Naive thymus-derived CD4-positive, alpha-beta T cell (primary cell): ENCODE data around the gene SPOCD1. TPM values are rescaled to one million over a fixed set of nuclear protein-coding genes. Genes with fewer than 3 reads are reported as not detected.
A peak's percentile ranks its signal among the peaks of the same experiment; 100 is the strongest.

Source experiments
- ATAC-seq: fragments of 150-1000 bp; cut with Tn5 transposase; 2 replicates; pipeline ENCODE4 v1.10.0; 2021; ENCODE audit warnings: mild to moderate bottlenecking, moderate library complexity
- CTCF ChIA-PET: fragments of 350-600 bp; sonication (Branson Sonifier 250); formaldehyde crosslinking; loops from one replicate; lab custom pipeline; 2021; ENCODE audit warnings: antibody characterized with exemption; lab: Charles Lee
- POLR2A ChIA-PET: fragments of 350-600 bp; sonication (Branson Sonifier 250); formaldehyde crosslinking; loops from one replicate; lab custom pipeline; 2021; ENCODE audit warnings: antibody characterized with exemption, inconsistent platforms; lab: Charles Lee
- DNase-seq, 9 donors: peaks; one replicate each; pipeline versions ENCODE4 v3.0.0 to v3.0.0-alpha.2; 2020 to 2022; ENCODE audit warnings: mixed read lengths in 1 of 9
- H3K27ac ChIP-seq: one replicate; pipeline ENCODE4 v1.7.0; 2013; ENCODE audit warnings: mild to moderate bottlenecking, low read depth, low read length, moderate library complexity
- H3K27me3 ChIP-seq, 2 donors: one replicate each; pipeline ENCODE4 v1.7.0; 2013; ENCODE audit warnings: low read length in 2 of 2, mild to moderate bottlenecking in 2 of 2, moderate library complexity in 2 of 2; ENCODE audit not compliant: control insufficient read depth in 2 of 2, insufficient read depth in 2 of 2
- H3K36me3 ChIP-seq, 3 experiments: 1 replicate in 2 of 3; 2 replicates in 1 of 3; pipeline ENCODE4 v1.7.0; 2013; ENCODE audit warnings: low read length in 3 of 3, mild to moderate bottlenecking in 3 of 3, moderate library complexity in 1 of 3; ENCODE audit not compliant: insufficient read depth in 3 of 3, control insufficient read depth in 2 of 3
- H3K4me1 ChIP-seq, 2 donors: one replicate each; pipeline ENCODE4 v1.7.0; 2013; ENCODE audit warnings: low read length in 2 of 2, mild to moderate bottlenecking in 2 of 2, moderate library complexity in 1 of 2; ENCODE audit not compliant: control insufficient read depth in 2 of 2, insufficient read depth in 2 of 2
- H3K4me3 ChIP-seq: 2 replicates; pipeline ENCODE4 v1.7.0; 2013; ENCODE audit warnings: mild to moderate bottlenecking, low read length
- H3K9me3 ChIP-seq, 3 experiments: 1 replicate in 2 of 3; 2 replicates in 1 of 3; pipeline ENCODE4 v1.7.0; 2013; ENCODE audit warnings: low read length in 3 of 3; ENCODE audit not compliant: control insufficient read depth in 2 of 3
- H3K27ac Mint-ChIP-seq, 9 donors: one replicate each; pipeline ENCODE4 v1.8.0; 2020 to 2022; ENCODE audit warnings: mixed read lengths in 9 of 9, mild to moderate bottlenecking in 8 of 9, moderate library complexity in 5 of 9, inconsistent platforms in 2 of 9
- H3K27me3 Mint-ChIP-seq, 5 donors: one replicate each; pipeline ENCODE4 v1.8.0; 2021 to 2022; ENCODE audit warnings: mixed read lengths in 5 of 5, mild to moderate bottlenecking in 1 of 5
- H3K36me3 Mint-ChIP-seq, 5 donors: one replicate each; pipeline ENCODE4 v1.8.0; 2020 to 2022; ENCODE audit warnings: mixed read lengths in 5 of 5, mild to moderate bottlenecking in 3 of 5, inconsistent platforms in 1 of 5
- H3K4me1 Mint-ChIP-seq, 7 donors: one replicate each; pipeline ENCODE4 v1.8.0; 2020 to 2022; ENCODE audit warnings: mixed read lengths in 7 of 7, mild to moderate bottlenecking in 3 of 7, inconsistent platforms in 1 of 7
- H3K4me3 Mint-ChIP-seq, 10 donors: one replicate each; pipeline ENCODE4 v1.8.0; 2020 to 2022; ENCODE audit warnings: mild to moderate bottlenecking in 10 of 10, mixed read lengths in 10 of 10, moderate library complexity in 6 of 10, inconsistent platforms in 2 of 10
- H3K9me3 Mint-ChIP-seq, 11 donors: one replicate each; pipeline ENCODE4 v1.8.0; 2020 to 2022; ENCODE audit warnings: mixed read lengths in 11 of 11, mild to moderate bottlenecking in 4 of 11, inconsistent platforms in 1 of 11, moderate library complexity in 1 of 11
- intact Hi-C, 2 donors: fragments of 100-400 bp; cut with micrococcal nuclease; formaldehyde crosslinking; loops; one replicate each; pipeline ENCODE4 v1.15.1; 2023
- polyA plus RNA-seq, 2 donors: library from polyadenylated mRNA; unstranded; fragments of 300-500 nt; fragmentation: Illumina TruSeq; gene quantifications; one replicate each; pipeline ENCODE4 v1.2.3, GENCODE V29; 2021
- total RNA-seq, 6 experiments: library from RNA in 5 of 6; stranded (reverse) in 5 of 6; gene quantifications; 1 replicate in 5 of 6; 2 replicates in 1 of 6; pipeline ENCODE4 v1.2.3 and lab custom pipeline; 2021 to 2026

Gene SPOCD1
- total and polyA plus RNA-seq, 7 experiments from 2014 or later, result 0.21 to 0.38 TPM; not detected in 5

DNA sequence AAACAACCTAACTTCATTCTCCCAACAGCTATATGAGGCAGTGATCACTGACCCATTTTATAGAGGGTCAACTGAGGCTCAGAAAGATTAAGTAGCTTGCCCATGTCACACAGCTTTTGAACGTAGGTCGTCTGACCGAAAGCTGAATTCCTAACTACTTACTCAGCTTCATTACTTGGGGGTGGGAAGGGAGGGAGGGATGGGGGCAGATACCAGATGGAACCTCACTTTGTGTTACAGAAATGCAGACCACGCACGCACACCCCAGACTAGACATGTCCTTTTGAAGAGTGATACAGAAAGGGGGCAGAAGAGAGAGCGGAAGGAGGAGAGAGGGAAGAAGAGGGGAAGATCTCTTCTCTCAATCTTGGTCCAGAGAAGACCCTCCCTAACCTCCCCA lies 53.9 kb downstream of the SPOCD1 start:
- H3K27ac ChIP-seq, result no peak overlapping the region
- peaks cover 6 to 32% (median 26%) of the 10 kb centered on the region in 7 donors for H3K4me1 Mint-ChIP-seq
- peaks cover 0 to 2% (median 0%) of the 10 kb centered on the region in 5 donors for H3K36me3 Mint-ChIP-seq
- ChIA-PET POLR2A (interaction anchor here (1.3 kb wide), 1 partner anchor 65 kb away, joined by 3 read pairs; no protein-coding TSS in a partner anchor), CTCF (interaction anchor here (0.6 to 5.4 kb wide), 3 partner anchors 28 to 304 kb away, joined by 3 to 35 read pairs (median 3); no protein-coding TSS in a partner anchor)
- H3K4me3 ChIP-seq, result no peak overlapping the region
- peak overlapping the region in 2 of 9 donors; percentile 19 to 32 for H3K27ac Mint-ChIP-seq
- no peaks in the 10 kb centered on the region for H3K9me3 ChIP-seq
- H3K9me3 Mint-ChIP-seq, result peaks cover 0 to 2% (median 0%) of the 10 kb centered on the region in 11 donors
- intact Hi-C loops, result loop anchor here (1.0 to 10.0 kb wide), 5 partner anchors 175 to 633 kb away; partner anchors contain the start of genes BSDC1 (in 1 of the 2), KHDRBS1 (in 1 of the 2) and PTP4A2 (in 1 of the 2)
- H3K27me3 ChIP-seq, result no peaks in the 10 kb centered on the region
- peaks cover 23 to 32% of the 10 kb centered on the region in 2 donors for H3K4me1 ChIP-seq
- DNase-seq, result no peak
- peak overlapping the region; percentile 29 to 89 (median 69) for H3K4me3 Mint-ChIP-seq
- H3K36me3 ChIP-seq, result no peaks in the 10 kb centered on the region
- H3K27me3 Mint-ChIP-seq, result peaks cover 0 to 74% (median 4%) of the 10 kb centered on the region in 5 donors
- ATAC-seq, result no peak

DNA sequence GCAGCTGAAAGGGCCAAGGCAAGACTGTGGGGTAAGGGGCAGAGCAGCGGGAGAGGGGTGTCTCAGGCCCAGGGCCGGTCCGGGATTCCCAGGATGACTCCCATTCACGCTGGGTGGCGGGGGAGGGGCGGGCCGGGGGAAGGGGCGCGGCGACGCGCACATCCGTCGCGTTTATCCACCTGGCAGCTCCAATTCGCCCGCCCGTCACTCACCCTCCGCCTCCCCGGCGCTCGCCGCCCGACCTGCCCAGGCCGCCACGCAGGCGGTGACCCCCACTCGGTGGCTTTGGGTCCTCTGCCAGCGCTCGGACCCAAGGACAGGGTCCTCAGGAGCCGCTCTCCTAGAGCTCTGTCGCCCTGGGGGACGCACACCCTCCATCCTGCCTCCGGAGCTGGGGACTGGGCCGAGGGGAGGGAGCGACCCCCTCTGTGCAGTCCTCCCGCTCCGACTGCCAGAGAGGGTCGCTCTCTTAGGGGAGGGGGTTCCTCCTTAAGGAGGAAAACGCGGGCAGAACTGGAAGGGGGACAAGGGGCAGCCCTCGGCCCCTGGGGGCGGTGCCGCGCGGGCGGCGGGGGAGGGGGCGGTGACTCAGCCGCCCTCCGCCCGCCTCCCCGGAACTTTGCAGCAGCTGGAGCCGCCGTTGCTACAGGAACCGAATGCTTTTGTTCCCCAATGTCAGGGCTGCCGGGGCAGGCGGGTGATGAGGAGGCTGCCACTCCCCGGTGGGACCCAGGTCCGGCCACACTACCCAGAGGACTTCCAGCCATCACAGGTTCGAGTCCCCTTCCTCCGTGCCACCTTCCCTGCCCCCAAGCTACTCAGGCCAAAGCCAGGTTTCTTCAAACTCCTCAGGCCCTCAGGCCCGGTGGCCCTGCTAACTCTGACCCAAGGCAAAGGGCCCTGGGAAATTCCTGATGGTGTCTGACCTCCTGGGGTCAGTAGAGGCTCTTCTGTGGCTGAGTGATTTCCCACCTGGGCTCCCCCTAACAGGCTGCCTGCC lies 55.1 kb downstream of the SPOCD1 start:
- peak overlapping the region in 5 of 9 donors; percentile 10 to 59 (median 32) for H3K27ac Mint-ChIP-seq
- POLR2A ChIA-PET, result interaction anchor here (0.5 to 1.3 kb wide), 2 partner anchors 66 to 157 kb away, joined by 3 read pairs; no protein-coding TSS in a partner anchor
- ATAC-seq, result peak; percentile 73
- DNase-seq, result peak; percentile 37 to 71 (median 60)
- Histone ChIP-seq H3K27me3 (no peaks in the 10 kb centered on the region), H3K4me3 (peak overlapping the region; percentile 71), H3K27ac (no peak overlapping the region), H3K9me3 (no peaks in the 10 kb centered on the region), H3K36me3 (no peaks in the 10 kb centered on the region), H3K4me1 (peaks cover 23 to 32% of the 10 kb centered on the region in 2 donors)
- peaks cover 0 to 64% (median 4%) of the 10 kb centered on the region in 5 donors for H3K27me3 Mint-ChIP-seq
- CTCF ChIA-PET, result interaction anchor here (0.6 to 1.3 kb wide), 6 partner anchors 16 to 190 kb away, joined by 3 to 12 read pairs (median 3); no protein-coding TSS in a partner anchor
- peaks cover 6 to 32% (median 26%) of the 10 kb centered on the region in 7 donors for H3K4me1 Mint-ChIP-seq
- peak overlapping the region; percentile 61 to 89 (median 72) for H3K4me3 Mint-ChIP-seq
- H3K9me3 Mint-ChIP-seq, result peaks cover 0 to 2% (median 0%) of the 10 kb centered on the region in 11 donors
- intact Hi-C loops, result loop anchor here in 1 of 2 donors (5.0 to 10.0 kb wide), 3 partner anchors 177 to 634 kb away; partner anchors contain the start of genes BSDC1, KHDRBS1 and PTP4A2
- peaks cover 0 to 2% (median 0%) of the 10 kb centered on the region in 5 donors for H3K36me3 Mint-ChIP-seq

DNA sequence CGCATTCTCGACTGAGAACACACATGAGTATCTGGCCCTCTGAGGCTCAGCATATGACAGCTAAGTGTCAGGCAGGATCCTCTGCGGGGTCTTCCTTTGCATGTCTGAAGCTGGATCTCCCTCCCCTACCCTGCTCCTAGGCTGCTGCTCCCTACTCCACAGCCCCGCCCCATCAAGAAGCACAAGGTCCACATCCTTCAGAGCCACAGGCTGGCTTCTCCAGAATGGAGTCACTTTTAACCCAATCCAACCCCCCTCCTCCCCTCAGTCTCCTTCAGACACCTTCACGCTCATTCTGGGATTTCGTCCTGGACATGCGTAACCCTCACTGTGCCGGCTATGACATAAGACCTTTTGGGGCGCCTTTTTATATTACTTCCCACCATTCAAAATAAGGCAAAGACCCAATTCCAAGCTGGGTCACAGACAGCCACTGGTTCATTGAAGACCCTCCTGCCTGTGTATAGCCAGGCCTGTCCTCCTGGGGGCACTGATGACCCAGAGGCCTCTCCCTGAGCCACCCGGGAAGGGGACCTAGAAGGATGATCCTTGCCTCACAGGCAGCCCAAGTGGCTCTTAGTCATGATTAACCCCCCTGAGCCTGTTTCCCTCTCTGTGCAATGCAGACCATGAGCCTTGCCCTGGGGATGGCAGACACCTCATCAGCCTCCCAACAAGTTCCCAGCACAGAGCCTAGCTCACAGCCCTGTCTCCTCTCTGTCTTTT lies 56.4 kb downstream of the SPOCD1 start:
- Mint-ChIP-seq H3K9me3 (peaks cover 0 to 2% (median 0%) of the 10 kb centered on the region in 11 donors), H3K4me3 (peak overlapping the region; percentile 4 to 89 (median 68)), H3K4me1 (peaks cover under 1 to 25% (median 22%) of the 10 kb centered on the region in 7 donors), H3K27ac (peak overlapping the region in 2 of 9 donors; percentile 10 to 17), H3K36me3 (peaks cover 0 to 2% (median 0%) of the 10 kb centered on the region in 5 donors), H3K27me3 (peaks cover 0 to 51% (median 4%) of the 10 kb centered on the region in 5 donors)
- CTCF ChIA-PET, result interaction anchor here (0.6 to 1.1 kb wide), 2 partner anchors 30 to 206 kb away, joined by 3 to 10 read pairs; no protein-coding TSS in a partner anchor
- Histone ChIP-seq H3K27ac (no peak overlapping the region), H3K4me3 (no peak overlapping the region), H3K36me3 (no peaks in the 10 kb centered on the region), H3K9me3 (no peaks in the 10 kb centered on the region), H3K27me3 (no peaks in the 10 kb centered on the region), H3K4me1 (peaks cover 23 to 26% of the 10 kb centered on the region in 2 donors)
- POLR2A ChIA-PET, result interaction anchor here (0.5 kb wide), 1 partner anchor 155 kb away, joined by 3 read pairs; no protein-coding TSS in a partner anchor
- intact Hi-C loops, result loop anchor here in 1 of 2 donors (5.0 to 10.0 kb wide), 3 partner anchors 178 to 635 kb away; partner anchors contain the start of genes BSDC1, KHDRBS1 and PTP4A2
- DNase-seq (no peak), ATAC-seq (no peak)

DNA sequence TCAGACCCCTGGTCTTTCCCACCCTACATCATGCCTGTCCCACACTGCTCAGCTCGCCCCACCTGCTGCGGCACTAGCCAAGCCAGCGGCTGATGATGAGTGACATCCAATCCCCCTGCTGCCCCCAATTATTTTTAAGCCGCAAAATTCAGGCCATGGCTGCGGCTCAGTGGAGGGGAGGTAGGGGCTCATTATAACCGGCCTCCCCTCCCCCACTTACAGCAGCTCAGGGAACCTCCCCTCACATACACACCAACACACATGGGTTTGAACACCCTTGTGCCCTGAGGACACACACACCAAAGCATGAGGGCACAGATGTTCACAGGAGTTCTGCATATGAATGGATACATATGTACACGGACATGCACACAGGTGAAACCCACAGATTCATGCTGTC lies 57.0 kb downstream of the SPOCD1 start:
- Histone ChIP-seq H3K36me3 (no peaks in the 10 kb centered on the region), H3K4me3 (no peak overlapping the region), H3K4me1 (peaks cover 23 to 25% of the 10 kb centered on the region in 2 donors), H3K9me3 (no peaks in the 10 kb centered on the region), H3K27ac (no peak overlapping the region), H3K27me3 (no peaks in the 10 kb centered on the region)
- ATAC-seq (no peak), DNase-seq (no peak)
- Mint-ChIP-seq H3K4me3 (peak overlapping the region in 3 of 10 donors; percentile 4 to 79 (median 13)), H3K27ac (peak overlapping the region in 1 of 9 donors; percentile 43), H3K9me3 (peaks cover 0 to 2% (median 0%) of the 10 kb centered on the region in 11 donors), H3K27me3 (peaks cover 0 to 50% (median 4%) of the 10 kb centered on the region in 5 donors), H3K4me1 (peaks cover 0 to 25% (median 22%) of the 10 kb centered on the region in 7 donors), H3K36me3 (peaks cover 0 to 2% (median 0%) of the 10 kb centered on the region in 5 donors)
- intact Hi-C loops, result no loop called here
- CTCF ChIA-PET, result interaction anchor here (0.6 to 1.1 kb wide), 2 partner anchors 30 to 207 kb away, joined by 3 to 10 read pairs; no protein-coding TSS in a partner anchor
- POLR2A ChIA-PET, result no interaction called here

DNA sequence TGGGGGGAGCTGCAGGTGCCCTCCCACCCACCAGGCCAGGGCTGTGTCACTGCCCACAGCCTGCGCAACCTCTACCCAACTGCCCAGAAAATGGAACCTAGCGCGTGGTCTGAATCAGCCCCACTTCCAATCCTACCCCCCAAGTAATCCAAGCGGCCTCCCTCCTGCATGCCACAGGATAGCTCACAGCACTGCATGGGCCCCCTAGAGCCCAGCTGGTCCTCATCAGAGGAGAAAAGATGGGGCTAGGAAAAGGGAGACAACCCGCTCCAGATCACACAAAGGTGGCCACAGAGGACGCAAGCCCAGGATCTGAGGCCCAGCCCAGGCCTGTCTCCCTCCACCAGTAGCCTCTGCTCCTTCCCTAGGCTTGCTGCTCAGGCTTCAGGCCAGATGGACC lies 57.8 kb downstream of the SPOCD1 start:
- H3K9me3 ChIP-seq, result no peaks in the 10 kb centered on the region
- peaks cover 0 to 2% (median 0%) of the 10 kb centered on the region in 11 donors for H3K9me3 Mint-ChIP-seq
- no peaks in the 10 kb centered on the region for H3K36me3 Mint-ChIP-seq
- H3K4me3 ChIP-seq, result no peak overlapping the region
- H3K27me3 Mint-ChIP-seq, result peaks cover 0 to 43% (median 0%) of the 10 kb centered on the region in 5 donors
- ATAC-seq (no peak), DNase-seq (no peak)
- ChIA-PET POLR2A (no interaction called here), CTCF (interaction anchor here (0.6 kb wide), 1 partner anchor 32 kb away, joined by 3 read pairs; no protein-coding TSS in a partner anchor)
- H3K4me1 ChIP-seq, result peaks cover 17 to 18% of the 10 kb centered on the region in 2 donors
- intact Hi-C loops, result no loop called here
- no peak overlapping the region for H3K27ac ChIP-seq
- H3K4me3 Mint-ChIP-seq, result no peak overlapping the region
- H3K36me3 ChIP-seq, result no peaks in the 10 kb centered on the region
- H3K27ac Mint-ChIP-seq, result peak overlapping the region in 2 of 9 donors; percentile 12 to 78
- H3K27me3 ChIP-seq, result no peaks in the 10 kb centered on the region
- peaks cover 0 to 19% (median 15%) of the 10 kb centered on the region in 7 donors for H3K4me1 Mint-ChIP-seq
